ENCODE measurements around the gene UBR3. TPM values are rescaled to one million over a fixed set of nuclear protein-coding genes. Genes with fewer than 3 reads are reported as not detected.

UBR3 gene
- total RNA-seq, 1 experiment from 2014 or later: 16.4 TPM

DNA sequence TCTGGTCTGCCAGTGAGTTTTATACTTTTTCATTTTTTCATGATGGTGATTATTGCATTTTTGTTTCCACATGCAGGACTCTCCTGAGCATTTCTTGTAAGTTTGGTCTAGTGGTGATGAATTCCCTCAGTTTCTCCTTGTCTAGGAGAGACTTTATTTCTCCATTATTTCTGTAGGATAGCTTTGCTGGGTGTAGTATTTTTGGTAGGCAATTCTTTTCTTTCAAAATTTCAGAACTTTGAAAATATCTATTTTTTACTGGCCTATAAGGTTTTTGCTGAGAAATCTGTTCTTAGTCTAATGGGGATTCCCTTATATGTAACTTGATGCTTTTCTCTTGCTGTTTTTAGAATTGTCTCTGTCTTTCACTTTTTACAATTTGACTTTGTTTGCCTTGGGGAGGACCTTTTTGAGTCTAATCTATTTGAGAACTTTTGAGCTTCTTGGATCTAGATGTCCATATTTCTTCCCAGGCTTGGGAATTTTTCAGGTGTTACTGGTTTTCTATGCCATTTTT lies 149.1 kb downstream of the UBR3 start:
- CTCF ChIA-PET: no interaction called here
- no peaks in the 10 kb centered on the region for H3K27me3 Mint-ChIP-seq (ENCODE audit: low read depth)
- ATAC-seq (no peak), DNase-seq (ENCODE audit: low spot score) (no peak)
- H3K36me3 Mint-ChIP-seq: peaks cover 39% of the 10 kb centered on the region
- TF ChIP-seq GRHL2 (CRISPR knock-in tag; IDR thresholded peaks at IDR 0.05; ENCODE audit: insufficient replicate concordance, severe bottlenecking) (no peak), CBFB (CRISPR knock-in tag; IDR thresholded peaks at IDR 0.05; ENCODE audit: low read depth) (no peak), NFE2L1 (CRISPR knock-in tag; IDR thresholded peaks at IDR 0.05) (no peak), ESRRA (CRISPR knock-in tag; IDR thresholded peaks at IDR 0.05; ENCODE audit: borderline replicate concordance) (no peak), PRRX2 (CRISPR knock-in tag; IDR thresholded peaks at IDR 0.05) (no peak), CREM (CRISPR knock-in tag; IDR thresholded peaks at IDR 0.05) (no peak), CREB1 (CRISPR knock-in tag; IDR thresholded peaks at IDR 0.05) (no peak), GTF2I (CRISPR knock-in tag; conservative IDR thresholded peaks at IDR 0.05) (no peak), ZNF232 (CRISPR knock-in tag; IDR thresholded peaks at IDR 0.05) (no peak), RELA (CRISPR knock-in tag; IDR thresholded peaks at IDR 0.05; ENCODE audit: borderline replicate concordance) (no peak), ZNF396 (CRISPR knock-in tag; IDR thresholded peaks at IDR 0.05; ENCODE audit: borderline replicate concordance) (no peak)
- TF ChIP-seq, protein P1, sequence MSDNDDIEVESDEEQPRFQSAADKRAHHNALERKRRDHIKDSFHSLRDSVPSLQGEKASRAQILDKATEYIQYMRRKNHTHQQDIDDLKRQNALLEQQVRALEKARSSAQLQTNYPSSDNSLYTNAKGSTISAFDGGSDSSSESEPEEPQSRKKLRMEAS (CRISPR knock-in tag; IDR thresholded peaks at IDR 0.05): no peak
- TF ChIP-seq, protein P2, sequence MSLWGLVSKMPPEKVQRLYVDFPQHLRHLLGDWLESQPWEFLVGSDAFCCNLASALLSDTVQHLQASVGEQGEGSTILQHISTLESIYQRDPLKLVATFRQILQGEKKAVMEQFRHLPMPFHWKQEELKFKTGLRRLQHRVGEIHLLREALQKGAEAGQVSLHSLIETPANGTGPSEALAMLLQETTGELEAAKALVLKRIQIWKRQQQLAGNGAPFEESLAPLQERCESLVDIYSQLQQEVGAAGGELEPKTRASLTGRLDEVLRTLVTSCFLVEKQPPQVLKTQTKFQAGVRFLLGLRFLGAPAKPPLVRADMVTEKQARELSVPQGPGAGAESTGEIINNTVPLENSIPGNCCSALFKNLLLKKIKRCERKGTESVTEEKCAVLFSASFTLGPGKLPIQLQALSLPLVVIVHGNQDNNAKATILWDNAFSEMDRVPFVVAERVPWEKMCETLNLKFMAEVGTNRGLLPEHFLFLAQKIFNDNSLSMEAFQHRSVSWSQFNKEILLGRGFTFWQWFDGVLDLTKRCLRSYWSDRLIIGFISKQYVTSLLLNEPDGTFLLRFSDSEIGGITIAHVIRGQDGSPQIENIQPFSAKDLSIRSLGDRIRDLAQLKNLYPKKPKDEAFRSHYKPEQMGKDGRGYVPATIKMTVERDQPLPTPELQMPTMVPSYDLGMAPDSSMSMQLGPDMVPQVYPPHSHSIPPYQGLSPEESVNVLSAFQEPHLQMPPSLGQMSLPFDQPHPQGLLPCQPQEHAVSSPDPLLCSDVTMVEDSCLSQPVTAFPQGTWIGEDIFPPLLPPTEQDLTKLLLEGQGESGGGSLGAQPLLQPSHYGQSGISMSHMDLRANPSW (CRISPR knock-in tag; conservative IDR thresholded peaks at IDR 0.05; ENCODE audit: low read depth): no peak
- TF ChIP-seq, protein P3, sequence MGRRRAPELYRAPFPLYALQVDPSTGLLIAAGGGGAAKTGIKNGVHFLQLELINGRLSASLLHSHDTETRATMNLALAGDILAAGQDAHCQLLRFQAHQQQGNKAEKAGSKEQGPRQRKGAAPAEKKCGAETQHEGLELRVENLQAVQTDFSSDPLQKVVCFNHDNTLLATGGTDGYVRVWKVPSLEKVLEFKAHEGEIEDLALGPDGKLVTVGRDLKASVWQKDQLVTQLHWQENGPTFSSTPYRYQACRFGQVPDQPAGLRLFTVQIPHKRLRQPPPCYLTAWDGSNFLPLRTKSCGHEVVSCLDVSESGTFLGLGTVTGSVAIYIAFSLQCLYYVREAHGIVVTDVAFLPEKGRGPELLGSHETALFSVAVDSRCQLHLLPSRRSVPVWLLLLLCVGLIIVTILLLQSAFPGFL (CRISPR knock-in tag; IDR thresholded peaks at IDR 0.05; ENCODE audit: borderline replicate concordance): no peak
- TF ChIP-seq, protein P4, sequence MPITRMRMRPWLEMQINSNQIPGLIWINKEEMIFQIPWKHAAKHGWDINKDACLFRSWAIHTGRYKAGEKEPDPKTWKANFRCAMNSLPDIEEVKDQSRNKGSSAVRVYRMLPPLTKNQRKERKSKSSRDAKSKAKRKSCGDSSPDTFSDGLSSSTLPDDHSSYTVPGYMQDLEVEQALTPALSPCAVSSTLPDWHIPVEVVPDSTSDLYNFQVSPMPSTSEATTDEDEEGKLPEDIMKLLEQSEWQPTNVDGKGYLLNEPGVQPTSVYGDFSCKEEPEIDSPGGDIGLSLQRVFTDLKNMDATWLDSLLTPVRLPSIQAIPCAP (CRISPR knock-in tag; IDR thresholded peaks at IDR 0.05): no peak
- TF ChIP-seq, protein P5, sequence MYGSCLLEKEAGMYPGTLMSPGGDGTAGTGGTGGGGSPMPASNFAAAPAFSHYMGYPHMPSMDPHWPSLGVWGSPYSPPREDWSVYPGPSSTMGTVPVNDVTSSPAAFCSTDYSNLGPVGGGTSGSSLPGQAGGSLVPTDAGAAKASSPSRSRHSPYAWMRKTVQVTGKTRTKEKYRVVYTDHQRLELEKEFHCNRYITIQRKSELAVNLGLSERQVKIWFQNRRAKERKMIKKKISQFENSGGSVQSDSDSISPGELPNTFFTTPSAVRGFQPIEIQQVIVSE (CRISPR knock-in tag; IDR thresholded peaks at IDR 0.05; ENCODE audit: borderline replicate concordance): no peak
- TF ChIP-seq, protein P6, sequence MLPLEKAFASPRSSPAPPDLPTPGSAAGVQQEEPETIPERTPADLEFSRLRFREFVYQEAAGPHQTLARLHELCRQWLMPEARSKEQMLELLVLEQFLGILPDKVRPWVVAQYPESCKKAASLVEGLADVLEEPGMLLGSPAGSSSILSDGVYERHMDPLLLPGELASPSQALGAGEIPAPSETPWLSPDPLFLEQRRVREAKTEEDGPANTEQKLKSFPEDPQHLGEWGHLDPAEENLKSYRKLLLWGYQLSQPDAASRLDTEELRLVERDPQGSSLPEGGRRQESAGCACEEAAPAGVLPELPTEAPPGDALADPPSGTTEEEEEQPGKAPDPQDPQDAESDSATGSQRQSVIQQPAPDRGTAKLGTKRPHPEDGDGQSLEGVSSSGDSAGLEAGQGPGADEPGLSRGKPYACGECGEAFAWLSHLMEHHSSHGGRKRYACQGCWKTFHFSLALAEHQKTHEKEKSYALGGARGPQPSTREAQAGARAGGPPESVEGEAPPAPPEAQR (CRISPR knock-in tag; IDR thresholded peaks at IDR 0.05): no peak
- TF ChIP-seq, protein P7, sequence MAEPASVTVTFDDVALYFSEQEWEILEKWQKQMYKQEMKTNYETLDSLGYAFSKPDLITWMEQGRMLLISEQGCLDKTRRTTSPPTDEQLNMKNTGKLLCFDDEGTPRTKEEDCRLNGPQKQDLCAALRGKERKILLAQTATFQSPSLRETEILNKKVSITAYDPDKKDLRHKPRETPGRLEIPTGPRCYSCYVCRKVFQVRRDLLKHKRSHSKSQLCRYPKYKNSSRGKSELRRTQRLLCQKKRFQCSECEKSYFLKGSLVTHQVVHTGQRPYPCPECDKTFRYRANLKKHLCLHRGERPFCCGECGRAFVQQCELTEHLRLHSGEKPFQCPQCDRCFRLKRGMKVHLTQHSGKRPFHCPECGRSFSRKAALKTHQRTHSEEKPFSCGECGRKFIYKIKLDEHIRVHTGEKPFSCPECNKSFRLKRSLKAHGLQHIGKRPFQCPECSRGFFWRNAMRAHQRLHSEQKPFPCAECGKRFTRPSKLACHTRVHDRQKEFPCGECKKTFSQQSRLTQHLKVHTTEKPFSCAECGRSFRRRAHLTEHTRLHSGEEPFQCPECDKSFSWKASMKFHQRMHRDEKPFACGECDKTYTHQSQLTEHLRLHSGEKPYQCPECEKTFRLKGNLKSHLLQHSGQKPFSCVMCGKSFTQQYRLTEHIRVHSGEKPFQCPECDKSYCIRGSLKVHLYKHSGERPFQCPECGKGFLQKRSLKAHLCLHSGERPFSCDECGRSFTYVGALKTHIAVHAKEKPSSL (CRISPR knock-in tag; conservative IDR thresholded peaks at IDR 0.05): no peak
- H3K27ac Mint-ChIP-seq: no peak overlapping the region
- H3K9me3 Mint-ChIP-seq: peaks cover 30% of the 10 kb centered on the region
- H3K4me3 Mint-ChIP-seq: no peak overlapping the region
- POLR2A ChIA-PET: no interaction called here
- H3K4me1 Mint-ChIP-seq: peaks cover 5% of the 10 kb centered on the region; the same call in 1 of the 2 replicates

All from WTC11 (cell line).